Measurements from ENCODE around the gene LDAF1. TPM values are rescaled to one million over a fixed set of nuclear protein-coding genes. Genes with fewer than 3 reads are reported as not detected.

The LDAF1 gene
- 18.3 to 25.0 TPM (median 19.7 TPM) in 5 replicates for total RNA-seq (2022; extraction: Qiagen RNA extraction; ENCODE audit: low read depth)

GRCh38 chr16:21158208-21159110, at the start of gene LDAF1:
Gene LDAF1, plus strand, starts transcription at chr16:21158674. Its CDS starts 2,509 bp downstream, at chr16:21161183.

GRCh38 chr16:21150375-21151001, 8.0 kb upstream of the LDAF1 start, which contains the start of gene DNAH3:
Gene DNAH3, minus strand, starts transcription at chr16:21150846. Its CDS starts 527 bp downstream, at chr16:21150319.

DNA sequence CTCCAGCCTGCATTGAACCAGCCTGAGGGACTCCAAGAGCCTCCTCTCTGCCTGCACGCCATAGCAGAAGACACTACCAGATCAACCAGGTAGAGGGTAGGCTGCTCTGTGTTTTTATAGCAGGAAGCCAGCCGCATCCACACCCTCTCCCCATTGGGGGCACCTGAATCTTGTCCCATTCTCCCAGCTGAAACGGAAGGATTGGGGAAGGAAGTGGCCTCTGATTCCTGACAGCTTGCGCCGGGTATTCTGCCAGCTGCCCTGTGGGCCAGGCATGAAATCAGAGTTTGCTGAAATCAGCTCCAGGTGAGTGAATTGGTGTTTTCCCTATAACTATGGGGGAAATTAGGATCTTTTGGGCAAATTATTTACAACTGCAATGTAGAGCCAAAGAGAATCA, 53.0 kb downstream of the LDAF1 start, which contains the start of gene ZP2:
Gene ZP2 (minus strand): TSS at position 89 of the 400 bp plus-strand sequence. CDS start 27 bp downstream, at position 62.

Other genes starting within 250 kb of the LDAF1 start
- gene DNAH3, start 7.8 kb upstream of the LDAF1 start, total RNA-seq (2022; extraction: Qiagen RNA extraction; ENCODE audit: low read depth) = 0.07 to 0.17 TPM (median 0.13 TPM) in 5 replicates
- not detected in 5 replicates for gene ZP2, start 52.9 kb downstream of the LDAF1 start, total RNA-seq (2022; extraction: Qiagen RNA extraction; ENCODE audit: low read depth)
- gene ANKS4B, start 75.0 kb downstream of the LDAF1 start, total RNA-seq (2022; extraction: Qiagen RNA extraction; ENCODE audit: low read depth) = 0.07 to 0.16 TPM (median 0.09 TPM) in 5 replicates
- 1.0 to 2.0 TPM (median 1.8 TPM) in 5 replicates for gene CRYM, start 119.6 kb downstream of the LDAF1 start, total RNA-seq (2022; extraction: Qiagen RNA extraction; ENCODE audit: low read depth)

Data from A549 treated with RU486 at 1 μM for 4 hours (cell line).